ENCODE measurements around the gene MORC4. TPM values are rescaled to one million over a fixed set of nuclear protein-coding genes. Genes with fewer than 3 reads are reported as not detected.
A peak's percentile ranks its signal among the peaks of the same experiment; 100 is the strongest.

Gene MORC4
- total and polyA plus RNA-seq, 2 of the 4 experiments (the other 2 are of a cell fraction) = 17.5 to 34.2 TPM

DNA sequence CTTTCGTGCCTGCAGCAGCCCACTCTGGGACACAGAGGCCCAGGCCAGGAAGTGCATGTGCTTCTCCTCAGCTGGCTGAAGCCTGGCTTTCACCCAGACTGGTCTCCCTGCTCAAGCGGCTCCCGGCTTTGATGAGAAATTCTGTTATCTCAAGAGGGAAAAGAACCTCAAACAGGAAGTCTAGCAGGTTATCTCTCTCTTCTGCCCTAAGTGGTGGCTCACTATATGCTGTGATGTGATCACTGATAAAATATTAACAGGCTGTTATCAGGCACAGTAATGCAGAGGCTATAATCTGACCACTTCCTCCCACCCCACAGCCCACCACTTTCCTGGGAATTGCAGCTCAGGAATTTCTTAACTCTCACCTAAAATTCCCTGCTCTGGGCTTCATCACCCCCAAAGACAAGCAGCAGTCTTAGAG lies 66.5 kb downstream of the MORC4 start:
- POLR2A ChIA-PET (ENCODE audit: unreplicated experiment) = no interaction called here
- H4K20me1 ChIP-seq (ENCODE audit: insufficient read depth, low read length) = no peaks in the 10 kb centered on the region; the same call in 1 of the 2 replicates
- H4K91ac ChIP-seq (ENCODE audit: insufficient read depth, low read depth, low read length) = no peak overlapping the region
- no peaks in the 10 kb centered on the region for H3K9me3 ChIP-seq (ENCODE audit: control insufficient read depth, insufficient read depth, low read length)
- H2BK15ac ChIP-seq (ENCODE audit: low read depth, low read length) = no peak overlapping the region
- peaks cover 1% of the 10 kb centered on the region; the same call in 1 of the 2 replicates for H3K36me3 ChIP-seq (ENCODE audit: control insufficient read depth, insufficient read depth, low read length)
- no peak overlapping the region for H2BK20ac ChIP-seq (ENCODE audit: low read depth, low read length)
- intact Hi-C loops (cut with micrococcal nuclease) = loop anchor here (2.0 kb wide), 1 partner anchor 39 kb away; no protein-coding TSS in a partner anchor
- H3K4ac ChIP-seq (ENCODE audit: low read depth, low read length) = no peak overlapping the region
- no peak overlapping the region for H3K9ac ChIP-seq (ENCODE audit: low read depth, low read length)
- H3K4me3 ChIP-seq (ENCODE audit: insufficient read depth, low read depth, low read length) = no peak overlapping the region
- H3K23ac ChIP-seq (ENCODE audit: low read depth, low read length) = no peak overlapping the region
- peaks cover 2% of the 10 kb centered on the region; the same call in 1 of the 2 replicates for H3K27me3 ChIP-seq (ENCODE audit: control insufficient read depth, insufficient read depth, low read length)
- peaks cover 10% of the 10 kb centered on the region for H3K4me1 ChIP-seq (ENCODE audit: control insufficient read depth, insufficient read depth, low read length)
- H3K9me1 ChIP-seq (ENCODE audit: insufficient read depth, low read length) = peaks cover 7% of the 10 kb centered on the region; the same call in 1 of the 2 replicates
- H4K8ac ChIP-seq (ENCODE audit: low read depth in 2 of 2, low read length in 2 of 2) = no peak overlapping the region; a peak in 1 of 4 replicates
- no TSS peak for BruUV-seq (replicated peaks)
- no peak overlapping the region for H2BK5ac ChIP-seq (ENCODE audit: low read depth, low read length, poor library complexity, severe bottlenecking)
- H2AK9ac ChIP-seq (replicated peaks; ENCODE audit: low read depth, low read length, poor library complexity) = no peak overlapping the region
- no peak overlapping the region for H2AK5ac ChIP-seq (ENCODE audit: low read depth, low read length)
- ATAC-seq (ENCODE audit: low read depth) = peak; percentile 28
- dilution Hi-C loops (cut with HindIII; ENCODE audit: low sequenced_read_pairs, unreplicated experiment) = no loop called here
- no peak overlapping the region for H2BK120ac ChIP-seq (ENCODE audit: low read depth, low read length)
- H3K27ac ChIP-seq (ENCODE audit: insufficient read depth, low read length) = no peak overlapping the region; the same call in 1 of the 2 replicates
- H3K4me2 ChIP-seq (ENCODE audit: low read depth, low read length) = no peak overlapping the region
- no peak overlapping the region for H3K56ac ChIP-seq (ENCODE audit: extremely low read depth, insufficient read depth, low read length)
- WGBS, 2 experiments (ENCODE audit: extremely low coverage in 2 of 2, insufficient read length in 1 of 2) = no CpG with 5 or more reads among the region's 3 CpGs
- peak; percentile 52 for DNase-seq
- H3K18ac ChIP-seq (ENCODE audit: low read depth, low read length) = no peak overlapping the region
- in situ Hi-C loops (cut with MboI; ENCODE audit: low sequenced_read_pairs) = no loop called here
- CTCF ChIA-PET = no interaction called here
- no peaks in the 10 kb centered on the region for H3K79me1 ChIP-seq (ENCODE audit: low read depth in 1 of 2, low read length in 2 of 2)
- no peak overlapping the region for H2AFZ ChIP-seq (replicated peaks; ENCODE audit: low read length, poor library complexity)
- H4K5ac ChIP-seq (ENCODE audit: low read depth, low read length) = no peak overlapping the region
- no peak for TF ChIP-seq MXI1 (IDR thresholded peaks at IDR 0.05; ENCODE audit: borderline replicate concordance, low read depth, low read length)
- TF ChIP-seq SMC3 (IDR thresholded peaks at IDR 0.05; ENCODE audit: low read depth, low read length) = no peak
- TF ChIP-seq, protein P1, sequence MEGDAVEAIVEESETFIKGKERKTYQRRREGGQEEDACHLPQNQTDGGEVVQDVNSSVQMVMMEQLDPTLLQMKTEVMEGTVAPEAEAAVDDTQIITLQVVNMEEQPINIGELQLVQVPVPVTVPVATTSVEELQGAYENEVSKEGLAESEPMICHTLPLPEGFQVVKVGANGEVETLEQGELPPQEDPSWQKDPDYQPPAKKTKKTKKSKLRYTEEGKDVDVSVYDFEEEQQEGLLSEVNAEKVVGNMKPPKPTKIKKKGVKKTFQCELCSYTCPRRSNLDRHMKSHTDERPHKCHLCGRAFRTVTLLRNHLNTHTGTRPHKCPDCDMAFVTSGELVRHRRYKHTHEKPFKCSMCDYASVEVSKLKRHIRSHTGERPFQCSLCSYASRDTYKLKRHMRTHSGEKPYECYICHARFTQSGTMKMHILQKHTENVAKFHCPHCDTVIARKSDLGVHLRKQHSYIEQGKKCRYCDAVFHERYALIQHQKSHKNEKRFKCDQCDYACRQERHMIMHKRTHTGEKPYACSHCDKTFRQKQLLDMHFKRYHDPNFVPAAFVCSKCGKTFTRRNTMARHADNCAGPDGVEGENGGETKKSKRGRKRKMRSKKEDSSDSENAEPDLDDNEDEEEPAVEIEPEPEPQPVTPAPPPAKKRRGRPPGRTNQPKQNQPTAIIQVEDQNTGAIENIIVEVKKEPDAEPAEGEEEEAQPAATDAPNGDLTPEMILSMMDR (conservative IDR thresholded peaks at IDR 0.05; ENCODE audit: low read depth, low read length) = no peak
- TF ChIP-seq CHD1 (IDR thresholded peaks at IDR 0.05; ENCODE audit: low read depth, low read length) = no peak
- no peak for TF ChIP-seq ELK1 (IDR thresholded peaks at IDR 0.05; ENCODE audit: borderline replicate concordance, low read depth, low read length)
- TF ChIP-seq CEBPB (IDR thresholded peaks at IDR 0.05; ENCODE audit: low read depth, low read length) = no peak
- no peak for TF ChIP-seq MAFK (IDR thresholded peaks at IDR 0.05; ENCODE audit: low read depth, low read length)
- TF ChIP-seq BHLHE40 (IDR thresholded peaks at IDR 0.05; ENCODE audit: low read depth, low read length) = no peak
- TF ChIP-seq NFE2L2 (IDR thresholded peaks at IDR 0.05; ENCODE audit: low read depth, low read length) = no peak
- no peak for TF ChIP-seq POLR2A (IDR thresholded peaks at IDR 0.05; ENCODE audit: low read depth, low read length)
- no peak for TF ChIP-seq RAD21 (IDR thresholded peaks at IDR 0.05; ENCODE audit: low read length)
- TF ChIP-seq RFX5 (IDR thresholded peaks at IDR 0.05; ENCODE audit: low read depth, low read length) = no peak
- TF ChIP-seq, protein P2, sequence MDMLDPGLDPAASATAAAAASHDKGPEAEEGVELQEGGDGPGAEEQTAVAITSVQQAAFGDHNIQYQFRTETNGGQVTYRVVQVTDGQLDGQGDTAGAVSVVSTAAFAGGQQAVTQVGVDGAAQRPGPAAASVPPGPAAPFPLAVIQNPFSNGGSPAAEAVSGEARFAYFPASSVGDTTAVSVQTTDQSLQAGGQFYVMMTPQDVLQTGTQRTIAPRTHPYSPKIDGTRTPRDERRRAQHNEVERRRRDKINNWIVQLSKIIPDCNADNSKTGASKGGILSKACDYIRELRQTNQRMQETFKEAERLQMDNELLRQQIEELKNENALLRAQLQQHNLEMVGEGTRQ (IDR thresholded peaks at IDR 0.05; ENCODE audit: low read depth, low read length) = no peak
- no peak for TF ChIP-seq RCOR1 (IDR thresholded peaks at IDR 0.05; ENCODE audit: insufficient replicate concordance, low read length)
- no peak overlapping the region for H3K14ac ChIP-seq (replicated peaks; ENCODE audit: low read depth, low read length)
